GM12878 (cell line): ENCODE data around the gene DTD1. TPM values are rescaled to one million over a fixed set of nuclear protein-coding genes. Genes with fewer than 3 reads are reported as not detected.

ENCODE experiments used
- ATAC-seq: fragments of 200-7000 bp; cut with Tn5 transposase; 3 replicates; pipeline ENCODE4 v1.9.1; 2020; ENCODE audit warnings: mild to moderate bottlenecking, moderate library complexity
- BruUV-seq: library from RNA; stranded (reverse); fragments of 400-500 nt; replicated peaks from 2 replicates; lab custom pipeline; 2021; lab: Mats Ljungman, UMichigan
- CTCF ChIA-PET: fragments of 300-600 bp; sonication (Branson Sonifier 250); formaldehyde crosslinking; extraction: SDS; loops from one replicate; lab custom pipeline; 2021; ENCODE audit warnings: inconsistent platforms; lab: Yijun Ruan, JAX
- POLR2A ChIA-PET: fragments of 350-600 bp; formaldehyde crosslinking; extraction: SDS; loops from one replicate; lab custom pipeline; 2021; ENCODE audit warnings: inconsistent platforms; lab: Charles Lee
- RAD21 ChIA-PET: fragments of 300-600 bp; sonication (Branson Sonifier 250); formaldehyde crosslinking; loops from one replicate; lab custom pipeline; 2023; ENCODE audit warnings: antibody characterized with exemption; ENCODE audit not compliant: unreplicated experiment; lab: Charles Lee
- SMC1A ChIA-PET: fragments of 300-600 bp; sonication (Branson Sonifier 250); formaldehyde crosslinking; loops from one replicate; lab custom pipeline; 2023; ENCODE audit not compliant: unreplicated experiment, uncharacterized antibody; lab: Charles Lee
- DNase-seq: peaks from one replicate; pipeline ENCODE4 v3.0.0-alpha.2; 2011; ENCODE audit warnings: low read depth, low spot score
- FAIRE-seq: peaks from 3 replicates; lab custom pipeline; 2011; peaks lifted over from hg19 to GRCh38; lab: Jason Lieb, UNC
- H2AFZ ChIP-seq: 2 replicates; pipeline ENCODE4 v1.6.0; 2011; ENCODE audit warnings: low read depth, low read length, control low read depth; ENCODE audit not compliant: control insufficient read depth
- H3K27ac ChIP-seq: 2 replicates; pipeline ENCODE4 v1.5.1; 2011; ENCODE audit warnings: control low read depth; ENCODE audit not compliant: control insufficient read depth, insufficient read depth
- H3K27me3 ChIP-seq, 2 experiments: replicated peaks in 1 of 2; 2 replicates each; pipeline versions ENCODE4 v1.6.0 to v1.6.1; 2011; ENCODE audit warnings: low read length in 1 of 2; ENCODE audit not compliant: control insufficient read depth in 2 of 2, insufficient read depth in 2 of 2
- H3K36me3 ChIP-seq, 2 experiments: 2 replicates each; pipeline ENCODE4 v1.5.1; 2011; ENCODE audit warnings: low read length in 1 of 2; ENCODE audit not compliant: control insufficient read depth in 2 of 2, insufficient read depth in 2 of 2
- H3K4me1 ChIP-seq: 2 replicates; pipeline ENCODE4 v1.6.1; 2011; ENCODE audit warnings: mild to moderate bottlenecking, low read length, moderate library complexity, mixed read lengths; ENCODE audit not compliant: control insufficient read depth, insufficient read depth
- H3K4me2 ChIP-seq: 2 replicates; pipeline ENCODE4 v1.6.0; 2011; ENCODE audit warnings: control low read depth; ENCODE audit not compliant: control insufficient read depth, insufficient read depth
- H3K4me3 ChIP-seq: fragments of 200-600 bp; sonication (generic); 2 replicates; pipeline ENCODE4 v1.5.1; 2016
- H3K79me2 ChIP-seq: 2 replicates; pipeline ENCODE4 v1.6.0; 2011; ENCODE audit warnings: low read length; ENCODE audit not compliant: control insufficient read depth, insufficient read depth
- H3K9ac ChIP-seq: 2 replicates; pipeline ENCODE4 v1.8.0; 2011; ENCODE audit warnings: low read length, control low read depth, mixed read lengths; ENCODE audit not compliant: control insufficient read depth, insufficient read depth
- H3K9me3 ChIP-seq: replicated peaks from 3 replicates; pipeline ENCODE4 v1.5.1; 2011; ENCODE audit warnings: mild to moderate bottlenecking, low read length; ENCODE audit not compliant: control insufficient read depth, insufficient read depth
- H4K20me1 ChIP-seq: 2 replicates; pipeline ENCODE4 v1.6.0; 2011; ENCODE audit not compliant: control insufficient read depth, insufficient read depth
- ASH2L ChIP-seq: fragments of 300-600, 200-600 bp; sonication (generic); IDR thresholded peaks from 2 replicates; pipeline ENCODE4 v1.6.1; 2017; ENCODE audit warnings: low read depth, mild to moderate bottlenecking, borderline replicate concordance
- EP300 ChIP-seq, 2 experiments: fragments of 150-350 bp in 1 of 2; IDR thresholded peaks; 2 replicates each; pipeline ENCODE4 v1.6.1; 2011 to 2012; ENCODE audit warnings: low read depth in 2 of 2, low read length in 2 of 2, borderline replicate concordance in 1 of 2, improper control_type of control experiment in 1 of 2, inconsistent platforms in 1 of 2; ENCODE audit not compliant: control insufficient read depth in 1 of 2
- PAX8 ChIP-seq: fragments of 450-650 bp; IDR thresholded peaks from 2 replicates; pipeline ENCODE4 v1.6.1; 2017; ENCODE audit warnings: mild to moderate bottlenecking, moderate library complexity
- PRDM15 ChIP-seq: fragments of 450-650 bp; formaldehyde crosslinking; IDR thresholded peaks from 2 replicates; pipeline ENCODE4 v1.4.0; 2020; ENCODE audit warnings: mild to moderate bottlenecking, moderate library complexity
- TCF3 ChIP-seq: IDR thresholded peaks from 2 replicates; pipeline ENCODE4 v1.6.1; 2012; ENCODE audit warnings: low read depth, mild to moderate bottlenecking, low read length, borderline replicate concordance; ENCODE audit not compliant: insufficient read depth
- WGBS: methylation state at CpG from one replicate; pipeline ENCODE4 v1.1.6; 2016; ENCODE audit warnings: low lambda C conversion rate; ENCODE audit not compliant: insufficient replicate concordance, insufficient coverage; ENCODE audit errors: missing lambda C conversion rate; 5-methylcytosine and 5-hydroxymethylcytosine counted together
- in situ Hi-C: fragments of 300-500 bp; cut with MboI; formaldehyde crosslinking; loops from 9 replicates; pipeline ENCODE4 v1.14.3; 2018; ENCODE audit warnings: mixed read lengths
- intact Hi-C: fragments of 100-400 bp; cut with micrococcal nuclease; formaldehyde crosslinking; loops from one replicate; pipeline ENCODE4 v1.14.2; 2022; ENCODE audit not compliant: unreplicated experiment
- polyA plus RNA-seq, 11 experiments: library from polyadenylated mRNA; depleted of rRNA in 4 of 11; unstranded in 6 of 11; stranded (reverse) in 5 of 11; fragments of >200 nt; fragmentation: Nextera tagmentation in 4 of 11; fragmentation: Illumina TruSeq in 1 of 11; extraction: Ambion mirVana in 4 of 11; extraction: Trizol in 1 of 11; gene quantifications; 1 replicate in 1 of 11; 2 replicates in 10 of 11; pipeline versions ENCODE4 v1.2.1 to v1.2.3, GENCODE V29; 2011 to 2016; ENCODE audit warnings: inconsistent platforms in 2 of 11, missing spikeins in 2 of 11, low read depth in 1 of 11
- total RNA-seq, 4 experiments: library from RNA; depleted of rRNA in 3 of 4; stranded (reverse); fragments of >200 nt in 3 of 4; fragmentation: Illumina TruSeq in 1 of 4; extraction: Trizol in 1 of 4; gene quantifications; 2 replicates each; pipeline versions ENCODE4 v1.2.1 to v1.2.3, GENCODE V29; 2013 to 2021

The DTD1 gene
- total and polyA plus RNA-seq, 10 of the 15 experiments (the other 5 are each of a cell fraction or from before 2014, with no cell fraction given): 24.3 to 99.8 (median 63.3) TPM

GRCh38 chr20:18731940-18732339 is 144.1 kb downstream of the DTD1 start:
- Histone ChIP-seq H3K27me3 (no peaks in the 10 kb centered on the region), H3K4me2 (no peak overlapping the region), H3K9ac (no peak overlapping the region), H3K79me2 (no peaks in the 10 kb centered on the region), H3K36me3 (no peaks in the 10 kb centered on the region), H3K4me1 (peaks cover 24% of the 10 kb centered on the region), H3K27ac (no peak overlapping the region), H2AFZ (no peak overlapping the region), H4K20me1 (no peaks in the 10 kb centered on the region), H3K4me3 (no peak overlapping the region), H3K9me3 (no peaks in the 10 kb centered on the region)
- RAD21 ChIA-PET: no interaction called here
- BruUV-seq: no TSS peak
- DNase-seq: no peak
- no peak for ATAC-seq
- SMC1A ChIA-PET: interaction anchor here (2.2 kb wide), 1 partner anchor 14 kb away, joined by 7 read pairs; no protein-coding TSS in a partner anchor
- FAIRE-seq: no peak
- no peak for TF ChIP-seq EP300 (IDR thresholded peaks at IDR 0.05; ENCODE audit: borderline replicate concordance in 1 of 2, control insufficient read depth in 1 of 2, low read depth in 2 of 2, low read length in 2 of 2)
- no peak for TF ChIP-seq ASH2L
- no peak for TF ChIP-seq PAX8
- no peak for TF ChIP-seq TCF3
- TF ChIP-seq PRDM15 (CRISPR knock-in tag): no peak
- 100% methylated on average over 1 of the region's 1 CpG for WGBS
- intact Hi-C loops (no loop called here), in situ Hi-C loops (no loop called here)
- CTCF ChIA-PET: no interaction called here
- POLR2A ChIA-PET: no interaction called here
